ENCODE results near the gene ADAM22. TPM values are rescaled to one million over a fixed set of nuclear protein-coding genes. Genes with fewer than 3 reads are reported as not detected.

The ADAM22 gene
- total RNA-seq, 1 experiment from 2014 or later: 3.9 TPM

GRCh38 chr7:88091988-88092675, 158.1 kb downstream of the ADAM22 start:
- peak; percentile 50 for DNase-seq (ENCODE audit: low spot score)
- in situ Hi-C loops (cut with HindIII; ENCODE audit: low sequenced_read_pairs): loop anchor here (5.0 kb wide), 1 partner anchor 35 kb away; no protein-coding TSS in a partner anchor

GRCh38 chr7:88092676-88092999, 158.6 kb downstream of the ADAM22 start:
- in situ Hi-C loops (cut with HindIII; ENCODE audit: low sequenced_read_pairs): loop anchor here (5.0 kb wide), 1 partner anchor 35 kb away; no protein-coding TSS in a partner anchor
- peak; percentile 92 for DNase-seq (ENCODE audit: low spot score)

- no peak for DNase-seq (ENCODE audit: low spot score)
- in situ Hi-C loops (cut with HindIII; ENCODE audit: low sequenced_read_pairs): no loop called here
These were observed 167.7 kb downstream of the ADAM22 start for GRCh38 chr7:88101769-88102168.

- no peak for DNase-seq (ENCODE audit: low spot score)
- in situ Hi-C loops (cut with HindIII; ENCODE audit: low sequenced_read_pairs): no loop called here
These were observed 168.6 kb downstream of the ADAM22 start for GRCh38 chr7:88102675-88103074.

- in situ Hi-C loops (cut with HindIII; ENCODE audit: low sequenced_read_pairs): no loop called here
- no peak for DNase-seq (ENCODE audit: low spot score)
These were observed 170.7 kb downstream of the ADAM22 start for GRCh38 chr7:88104732-88105131.

- in situ Hi-C loops (cut with HindIII; ENCODE audit: low sequenced_read_pairs): no loop called here
- no peak for DNase-seq (ENCODE audit: low spot score)
These were observed 171.2 kb downstream of the ADAM22 start for GRCh38 chr7:88105231-88105630.

- in situ Hi-C loops (cut with HindIII; ENCODE audit: low sequenced_read_pairs): no loop called here
- no peak for DNase-seq (ENCODE audit: low spot score)
These were observed 172.4 kb downstream of the ADAM22 start for GRCh38 chr7:88106434-88106833.

GRCh38 chr7:88109612-88110011, 175.6 kb downstream of the ADAM22 start:
- in situ Hi-C loops (cut with HindIII; ENCODE audit: low sequenced_read_pairs): no loop called here
- peak; percentile 67 for DNase-seq (ENCODE audit: low spot score)

GRCh38 chr7:88111140-88111743, 177.2 kb downstream of the ADAM22 start:
- in situ Hi-C loops (cut with HindIII; ENCODE audit: low sequenced_read_pairs): no loop called here
- DNase-seq (ENCODE audit: low spot score): peak; percentile 83

GRCh38 chr7:88111954-88112471, 178.0 kb downstream of the ADAM22 start:
- DNase-seq (ENCODE audit: low spot score): no peak
- in situ Hi-C loops (cut with HindIII; ENCODE audit: low sequenced_read_pairs): no loop called here

GRCh38 chr7:88115258-88115796, 181.3 kb downstream of the ADAM22 start:
- DNase-seq (ENCODE audit: low spot score): no peak
- in situ Hi-C loops (cut with HindIII; ENCODE audit: low sequenced_read_pairs): no loop called here

- DNase-seq (ENCODE audit: low spot score): no peak
- in situ Hi-C loops (cut with HindIII; ENCODE audit: low sequenced_read_pairs): no loop called here
These were observed 181.8 kb downstream of the ADAM22 start for GRCh38 chr7:88115816-88116215.

GRCh38 chr7:88116235-88116795, 182.3 kb downstream of the ADAM22 start:
- no peak for DNase-seq (ENCODE audit: low spot score)
- in situ Hi-C loops (cut with HindIII; ENCODE audit: low sequenced_read_pairs): no loop called here

GRCh38 chr7:88117325-88117724, 183.3 kb downstream of the ADAM22 start:
- DNase-seq (ENCODE audit: low spot score): no peak
- in situ Hi-C loops (cut with HindIII; ENCODE audit: low sequenced_read_pairs): no loop called here

- in situ Hi-C loops (cut with HindIII; ENCODE audit: low sequenced_read_pairs): no loop called here
- DNase-seq (ENCODE audit: low spot score): no peak
These were observed 187.3 kb downstream of the ADAM22 start for GRCh38 chr7:88121335-88121734.

- DNase-seq (ENCODE audit: low spot score): no peak
- in situ Hi-C loops (cut with HindIII; ENCODE audit: low sequenced_read_pairs): no loop called here
These were observed 193.7 kb downstream of the ADAM22 start for GRCh38 chr7:88127637-88128290.

GRCh38 chr7:88132725-88133124, 198.7 kb downstream of the ADAM22 start:
- DNase-seq (ENCODE audit: low spot score): no peak
- in situ Hi-C loops (cut with HindIII; ENCODE audit: low sequenced_read_pairs): no loop called here

GRCh38 chr7:88140947-88141346, 206.9 kb downstream of the ADAM22 start:
- no peak for DNase-seq (ENCODE audit: low spot score)
- in situ Hi-C loops (cut with HindIII; ENCODE audit: low sequenced_read_pairs): no loop called here

- DNase-seq (ENCODE audit: low spot score): no peak
- in situ Hi-C loops (cut with HindIII; ENCODE audit: low sequenced_read_pairs): no loop called here
These were observed 207.4 kb downstream of the ADAM22 start for GRCh38 chr7:88141479-88141878.

GRCh38 chr7:88141953-88142352, 207.9 kb downstream of the ADAM22 start:
- no peak for DNase-seq (ENCODE audit: low spot score)
- in situ Hi-C loops (cut with HindIII; ENCODE audit: low sequenced_read_pairs): no loop called here
